Activated CD4-positive, alpha-beta T cell treated with anti-CD3 and anti-CD28 coated beads, Interleukin-2, Interleukin-6, amounts not matched to agents 100 ng/mL and 50 ng/mL, durations not matched to agents 16 hours and 8 hours (primary cell): ENCODE measurements around the gene EGFL7.

Experiments used
- DNase-seq: peaks from one replicate; pipeline ENCODE4 v3.0.0-alpha.2; 2020

Gene EGFL7

GRCh38 chr9:136720251-136720897, 57.7 kb downstream of the EGFL7 start:
- peak; percentile 15 for DNase-seq

GRCh38 chr9:136720898-136721338, 58.2 kb downstream of the EGFL7 start:
- peak; percentile 16 for DNase-seq

- peak; percentile 51 for DNase-seq
Measured at GRCh38 chr9:136721339-136722092, 58.8 kb downstream of the EGFL7 start.
